ENCODE measurements around the gene TMEM132C. TPM values are rescaled to one million over a fixed set of nuclear protein-coding genes. Genes with fewer than 3 reads are reported as not detected.

TMEM132C gene
- total RNA-seq, 2 donors from 2014 or later: 0.56 TPM; not detected in 1

DNA sequence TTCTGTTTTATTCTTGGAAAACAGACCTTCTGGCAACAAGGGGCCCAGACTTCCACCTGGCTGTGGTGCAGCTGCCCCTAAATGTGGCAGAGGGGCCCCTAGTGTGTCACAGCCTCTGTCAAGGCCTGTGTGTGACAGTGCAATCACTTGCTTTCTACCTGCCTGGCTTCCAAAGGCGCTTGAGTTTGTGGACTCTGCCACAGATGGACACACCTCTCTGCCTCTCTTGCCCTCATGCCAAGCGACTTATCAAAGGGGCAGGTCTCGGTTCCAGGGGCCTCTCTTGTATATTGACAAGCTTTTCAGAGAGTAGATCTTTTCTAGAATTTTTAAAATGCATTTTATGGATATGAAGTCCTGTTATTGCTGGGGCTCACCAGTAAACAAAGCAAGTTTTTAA is 339.6 kb downstream of the TMEM132C start:
- H3K27ac ChIP-seq: no peak overlapping the region
- no peaks in the 10 kb centered on the region for H3K36me3 ChIP-seq
- no peaks in the 10 kb centered on the region for H3K4me1 ChIP-seq (ENCODE audit: control insufficient read depth in 1 of 2, low read depth in 2 of 2)
- TF ChIP-seq, protein P1, sequence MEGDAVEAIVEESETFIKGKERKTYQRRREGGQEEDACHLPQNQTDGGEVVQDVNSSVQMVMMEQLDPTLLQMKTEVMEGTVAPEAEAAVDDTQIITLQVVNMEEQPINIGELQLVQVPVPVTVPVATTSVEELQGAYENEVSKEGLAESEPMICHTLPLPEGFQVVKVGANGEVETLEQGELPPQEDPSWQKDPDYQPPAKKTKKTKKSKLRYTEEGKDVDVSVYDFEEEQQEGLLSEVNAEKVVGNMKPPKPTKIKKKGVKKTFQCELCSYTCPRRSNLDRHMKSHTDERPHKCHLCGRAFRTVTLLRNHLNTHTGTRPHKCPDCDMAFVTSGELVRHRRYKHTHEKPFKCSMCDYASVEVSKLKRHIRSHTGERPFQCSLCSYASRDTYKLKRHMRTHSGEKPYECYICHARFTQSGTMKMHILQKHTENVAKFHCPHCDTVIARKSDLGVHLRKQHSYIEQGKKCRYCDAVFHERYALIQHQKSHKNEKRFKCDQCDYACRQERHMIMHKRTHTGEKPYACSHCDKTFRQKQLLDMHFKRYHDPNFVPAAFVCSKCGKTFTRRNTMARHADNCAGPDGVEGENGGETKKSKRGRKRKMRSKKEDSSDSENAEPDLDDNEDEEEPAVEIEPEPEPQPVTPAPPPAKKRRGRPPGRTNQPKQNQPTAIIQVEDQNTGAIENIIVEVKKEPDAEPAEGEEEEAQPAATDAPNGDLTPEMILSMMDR (IDR thresholded peaks at IDR 0.05): no peak
- H3K4me3 ChIP-seq: no peak overlapping the region
- H3K9me3 ChIP-seq: no peaks in the 10 kb centered on the region
- no peaks in the 10 kb centered on the region for H3K27me3 ChIP-seq (replicated peaks; ENCODE audit: insufficient read depth)
- DNase-seq (ENCODE audit: low spot score) (no peak), ATAC-seq (ENCODE audit: insufficient number of reproducible peaks, low FRiP score, low read depth) (no peak)

DNA sequence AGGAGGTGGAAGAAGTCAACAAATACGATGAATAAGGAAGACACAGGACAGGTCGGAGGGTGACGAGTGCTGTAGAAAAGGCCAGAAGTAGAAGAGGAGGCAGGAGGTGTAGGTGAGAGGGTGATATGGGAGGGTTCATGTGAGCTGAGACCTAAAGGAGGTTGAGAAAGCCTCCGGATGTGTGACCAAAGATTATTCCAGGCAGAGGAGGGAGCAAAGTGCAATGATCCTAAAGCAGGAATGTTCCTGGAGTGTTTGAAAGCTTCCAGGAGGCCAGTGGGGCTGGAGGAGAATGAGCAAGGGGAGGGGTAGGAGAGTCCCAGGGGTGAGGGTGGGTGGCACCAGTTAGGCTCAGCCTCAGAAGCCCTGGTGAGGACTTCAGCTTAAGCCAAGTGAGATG is 340.0 kb downstream of the TMEM132C start:
- Histone ChIP-seq H3K4me1 (ENCODE audit: control insufficient read depth in 1 of 2, low read depth in 2 of 2) (no peaks in the 10 kb centered on the region), H3K27ac (no peak overlapping the region), H3K27me3 (replicated peaks; ENCODE audit: insufficient read depth) (no peaks in the 10 kb centered on the region), H3K9me3 (no peaks in the 10 kb centered on the region), H3K4me3 (no peak overlapping the region), H3K36me3 (no peaks in the 10 kb centered on the region)
- TF ChIP-seq, protein P1 (IDR thresholded peaks at IDR 0.05): no peak
- DNase-seq (ENCODE audit: low spot score): no peak
- ATAC-seq (ENCODE audit: insufficient number of reproducible peaks, low FRiP score, low read depth): no peak

DNA sequence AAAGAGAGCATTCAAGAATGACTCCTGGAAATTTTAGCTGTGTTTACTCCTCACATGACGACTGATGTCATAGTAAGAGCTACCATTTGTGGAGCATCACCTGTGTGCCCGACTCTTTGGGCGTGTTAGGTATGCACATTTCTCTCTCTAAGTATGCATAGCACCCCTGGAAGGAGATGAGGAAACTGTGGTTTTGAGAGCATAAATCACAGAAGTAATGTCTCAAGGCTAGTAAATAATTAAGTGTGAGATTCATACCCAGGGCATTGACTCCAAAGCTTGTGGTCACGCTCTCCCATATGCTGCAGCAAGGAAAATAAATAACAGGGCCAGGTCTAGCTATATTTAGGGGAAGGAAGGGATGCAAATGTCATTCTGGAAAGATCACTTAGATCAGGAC is 340.7 kb downstream of the TMEM132C start:
- H3K36me3 ChIP-seq: no peaks in the 10 kb centered on the region
- H3K9me3 ChIP-seq: no peaks in the 10 kb centered on the region
- H3K4me3 ChIP-seq: no peak overlapping the region
- no peaks in the 10 kb centered on the region for H3K4me1 ChIP-seq (ENCODE audit: control insufficient read depth in 1 of 2, low read depth in 2 of 2)
- H3K27ac ChIP-seq: no peak overlapping the region
- TF ChIP-seq, protein P1 (IDR thresholded peaks at IDR 0.05): no peak
- no peaks in the 10 kb centered on the region for H3K27me3 ChIP-seq (replicated peaks; ENCODE audit: insufficient read depth)
- no peak for ATAC-seq (ENCODE audit: insufficient number of reproducible peaks, low FRiP score, low read depth)
- no peak for DNase-seq (ENCODE audit: low spot score)

GRCh38 chr12:128609861-128610260 is 342.9 kb downstream of the TMEM132C start:
- Histone ChIP-seq H3K27ac (no peak overlapping the region), H3K36me3 (no peaks in the 10 kb centered on the region), H3K4me3 (no peak overlapping the region), H3K27me3 (replicated peaks; ENCODE audit: insufficient read depth) (no peaks in the 10 kb centered on the region), H3K4me1 (ENCODE audit: control insufficient read depth in 1 of 2, low read depth in 2 of 2) (no peaks in the 10 kb centered on the region), H3K9me3 (no peaks in the 10 kb centered on the region)
- no peak for DNase-seq (ENCODE audit: low spot score)
- TF ChIP-seq, protein P1 (IDR thresholded peaks at IDR 0.05): no peak
- ATAC-seq (ENCODE audit: insufficient number of reproducible peaks, low FRiP score, low read depth): no peak

GRCh38 chr12:128611736-128612135 is 344.8 kb downstream of the TMEM132C start:
- no peaks in the 10 kb centered on the region for H3K9me3 ChIP-seq
- H3K4me1 ChIP-seq (ENCODE audit: control insufficient read depth in 1 of 2, low read depth in 2 of 2): no peaks in the 10 kb centered on the region
- H3K27ac ChIP-seq: no peak overlapping the region
- no peaks in the 10 kb centered on the region for H3K27me3 ChIP-seq (replicated peaks; ENCODE audit: insufficient read depth)
- TF ChIP-seq, protein P1 (IDR thresholded peaks at IDR 0.05): no peak
- H3K36me3 ChIP-seq: no peaks in the 10 kb centered on the region
- H3K4me3 ChIP-seq: no peak overlapping the region
- no peak for ATAC-seq (ENCODE audit: insufficient number of reproducible peaks, low FRiP score, low read depth)
- DNase-seq (ENCODE audit: low spot score): no peak
